MCF 10A (cell line): ENCODE data around the gene ACAA2. TPM values are rescaled to one million over a fixed set of nuclear protein-coding genes. Genes with fewer than 3 reads are reported as not detected.

ENCODE experiments used
- BruUV-seq: library from RNA; stranded (reverse); fragments of 400-500 nt; replicated peaks from 2 replicates; lab custom pipeline; 2021; lab: Mats Ljungman, UMichigan
- CTCF ChIA-PET: fragments of 300-600 bp; sonication (Branson Sonifier 250); formaldehyde crosslinking; extraction: SDS; loops from one replicate; lab custom pipeline; 2021; ENCODE audit warnings: antibody characterized with exemption, inconsistent platforms; lab: Yijun Ruan, JAX
- POLR2A ChIA-PET: fragments of 300-600, 350-650 bp; sonication (Branson Sonifier 250); formaldehyde crosslinking; extraction: SDS; loops from one replicate; lab custom pipeline; 2020; ENCODE audit warnings: antibody characterized with exemption, inconsistent platforms; lab: Yijun Ruan, JAX
- DNase-seq: peaks from one replicate; pipeline ENCODE4 v3.0.0-alpha.2; 2018; ENCODE audit not compliant: unreplicated experiment
- H3K27ac Mint-ChIP-seq: one replicate; pipeline ENCODE4 v1.8.0; 2022; ENCODE audit warnings: mild to moderate bottlenecking, low read depth, mixed read lengths; ENCODE audit not compliant: unreplicated experiment
- H3K27me3 Mint-ChIP-seq: one replicate; pipeline ENCODE4 v1.8.0; 2022; ENCODE audit warnings: mixed read lengths; ENCODE audit not compliant: insufficient read depth, unreplicated experiment
- H3K36me3 Mint-ChIP-seq: one replicate; pipeline ENCODE4 v1.8.0; 2022; ENCODE audit warnings: mild to moderate bottlenecking, moderate library complexity, mixed read lengths; ENCODE audit not compliant: insufficient read depth, unreplicated experiment
- H3K4me1 Mint-ChIP-seq: one replicate; pipeline ENCODE4 v1.8.0; 2022; ENCODE audit warnings: mixed read lengths; ENCODE audit not compliant: insufficient read depth, unreplicated experiment
- H3K4me3 Mint-ChIP-seq: one replicate; pipeline ENCODE4 v1.8.0; 2022; ENCODE audit warnings: mild to moderate bottlenecking, moderate library complexity, mixed read lengths; ENCODE audit not compliant: unreplicated experiment
- H3K9me3 Mint-ChIP-seq: one replicate; pipeline ENCODE4 v1.8.0; 2022; ENCODE audit warnings: mixed read lengths; ENCODE audit not compliant: unreplicated experiment
- CTCF ChIP-seq: fragments of 200-600 bp; IDR thresholded peaks from one replicate; pipeline ENCODE4 v1.8.0; 2022; ENCODE audit warnings: antibody characterized with exemption, mild to moderate bottlenecking; ENCODE audit not compliant: unreplicated experiment
- intact Hi-C: fragments of 100-400 bp; cut with micrococcal nuclease; formaldehyde crosslinking; loops from 2 replicates; pipeline ENCODE4 v1.14.1; 2022
- total RNA-seq: library from RNA; stranded (reverse); gene quantifications from 2 replicates; pipeline ENCODE4 v1.2.3, GENCODE V29; 2022

The ACAA2 gene
- total RNA-seq, 1 experiment from 2014 or later = 84.9 TPM

DNA sequence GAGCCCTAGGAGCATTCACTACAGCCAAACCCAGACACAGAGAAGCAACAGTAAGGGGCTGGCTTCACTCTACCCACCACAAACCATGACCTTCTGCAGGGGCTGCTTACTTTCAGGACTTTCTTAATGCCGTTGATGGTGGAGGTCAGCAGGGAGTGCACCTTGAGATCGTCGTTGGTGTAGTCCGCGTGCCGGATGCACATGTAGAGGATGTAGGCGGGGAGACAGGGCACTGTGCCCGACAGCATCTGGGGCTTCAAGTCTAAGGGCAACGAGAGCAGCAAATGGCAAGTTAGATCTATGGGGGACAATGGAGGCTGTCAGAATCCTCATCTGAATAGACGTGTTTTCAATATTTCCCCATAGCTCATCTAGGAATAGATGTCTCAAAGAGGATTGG is 29.8 kb upstream of the ACAA2 start:
- no peaks in the 10 kb centered on the region for H3K9me3 Mint-ChIP-seq
- no peak for DNase-seq
- H3K36me3 Mint-ChIP-seq = no peaks in the 10 kb centered on the region
- intact Hi-C loops = no loop called here
- H3K4me1 Mint-ChIP-seq = peaks cover 25% of the 10 kb centered on the region
- ChIA-PET POLR2A (interaction anchor here (0.5 to 3.1 kb wide), 2 partner anchors 31 to 280 kb away, joined by 3 to 13 read pairs; no protein-coding TSS in a partner anchor), CTCF (interaction anchor here (0.9 kb wide), 1 partner anchor 17 kb away, joined by 3 read pairs; no protein-coding TSS in a partner anchor)
- no peaks in the 10 kb centered on the region for H3K27me3 Mint-ChIP-seq
- TF ChIP-seq CTCF = no peak
- no peak overlapping the region for H3K4me3 Mint-ChIP-seq
- no peak overlapping the region for H3K27ac Mint-ChIP-seq
- no TSS peak for BruUV-seq

DNA sequence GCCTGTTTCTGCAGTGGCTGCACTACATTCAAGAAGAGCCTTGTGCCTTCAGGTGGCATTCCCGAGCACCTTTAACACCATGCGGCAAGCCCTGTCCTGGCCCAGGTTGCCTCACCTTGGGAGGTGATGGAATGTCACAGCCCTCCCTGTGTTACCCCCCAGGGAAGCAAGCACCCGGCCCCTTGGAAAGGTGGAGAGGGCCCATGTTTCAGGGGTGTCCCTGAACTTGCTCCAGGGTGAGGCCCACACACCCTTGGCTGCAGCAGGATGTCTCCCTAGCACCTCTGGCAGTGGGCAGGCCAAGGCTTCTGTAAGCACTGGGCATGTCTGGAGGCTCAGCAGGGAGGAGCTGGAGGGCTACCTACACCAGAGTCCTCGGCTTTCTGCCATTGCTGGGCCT is 29.3 kb upstream of the ACAA2 start:
- no peaks in the 10 kb centered on the region for H3K27me3 Mint-ChIP-seq
- no peak overlapping the region for H3K27ac Mint-ChIP-seq
- no peak for TF ChIP-seq CTCF
- H3K9me3 Mint-ChIP-seq = no peaks in the 10 kb centered on the region
- ChIA-PET POLR2A (interaction anchor here (0.5 to 3.1 kb wide), 2 partner anchors 31 to 280 kb away, joined by 3 to 13 read pairs; no protein-coding TSS in a partner anchor), CTCF (interaction anchor here (0.6 to 0.9 kb wide), 2 partner anchors 18 to 940 kb away, joined by 3 read pairs; no protein-coding TSS in a partner anchor)
- no peak overlapping the region for H3K4me3 Mint-ChIP-seq
- BruUV-seq = no TSS peak
- intact Hi-C loops = no loop called here
- H3K4me1 Mint-ChIP-seq = peaks cover 20% of the 10 kb centered on the region
- H3K36me3 Mint-ChIP-seq = no peaks in the 10 kb centered on the region
- no peak for DNase-seq

- H3K9me3 Mint-ChIP-seq = no peaks in the 10 kb centered on the region
- peaks cover 16% of the 10 kb centered on the region for H3K4me1 Mint-ChIP-seq
- no peaks in the 10 kb centered on the region for H3K36me3 Mint-ChIP-seq
- CTCF ChIA-PET = interaction anchor here (0.6 to 4.8 kb wide), 2 partner anchors 18 to 367 kb away, joined by 5 to 26 read pairs; no protein-coding TSS in a partner anchor
- H3K27me3 Mint-ChIP-seq = no peaks in the 10 kb centered on the region
- H3K27ac Mint-ChIP-seq = no peak overlapping the region
- POLR2A ChIA-PET = interaction anchor here (0.7 to 4.8 kb wide), 3 partner anchors 8 to 30 kb away, joined by 3 to 54 read pairs (median 13); no protein-coding TSS in a partner anchor
- no peak for DNase-seq
- no TSS peak for BruUV-seq
- TF ChIP-seq CTCF = no peak
- intact Hi-C loops = no loop called here
- H3K4me3 Mint-ChIP-seq = no peak overlapping the region
These were observed 28.2 kb upstream of the ACAA2 start for GRCh38 chr18:49841236-49842217.

DNA sequence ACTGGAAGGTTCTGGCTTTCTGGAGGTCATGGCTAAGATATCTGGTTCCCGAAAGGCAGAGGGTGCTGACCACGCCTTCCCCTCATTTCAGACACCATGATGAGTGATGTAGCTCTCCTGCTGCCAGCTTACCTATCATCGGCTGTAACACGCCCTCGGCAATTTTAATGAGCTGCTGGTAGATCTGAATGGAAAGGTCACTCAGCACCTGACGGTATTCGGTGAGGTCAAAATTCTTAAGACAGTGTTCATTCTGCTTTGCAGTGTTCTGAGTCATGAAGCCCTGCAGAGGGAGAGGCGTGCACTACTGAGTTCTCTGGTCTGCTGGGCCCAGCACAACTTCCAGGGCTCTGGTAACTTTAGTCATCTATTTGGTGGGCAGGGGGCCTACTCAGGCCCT is 25.7 kb upstream of the ACAA2 start:
- H3K4me3 Mint-ChIP-seq = no peak overlapping the region
- H3K9me3 Mint-ChIP-seq = no peaks in the 10 kb centered on the region
- no peaks in the 10 kb centered on the region for H3K36me3 Mint-ChIP-seq
- POLR2A ChIA-PET = interaction anchor here (0.7 to 4.8 kb wide), 10 partner anchors 8 to 867 kb away, joined by 3 to 84 read pairs (median 4); partner anchors contain the start of gene ACAA2
- CTCF ChIA-PET = interaction anchor here (0.7 to 4.8 kb wide), 3 partner anchors 21 to 50 kb away, joined by 3 to 26 read pairs (median 4); no protein-coding TSS in a partner anchor
- intact Hi-C loops = loop anchor here (1.0 kb wide), 1 partner anchor 25 kb away; no protein-coding TSS in a partner anchor
- DNase-seq = peak; percentile 83
- H3K27me3 Mint-ChIP-seq = no peaks in the 10 kb centered on the region
- H3K4me1 Mint-ChIP-seq = peaks cover 22% of the 10 kb centered on the region
- peak overlapping the region; percentile 77 for H3K27ac Mint-ChIP-seq
- TF ChIP-seq CTCF = no peak
- no TSS peak for BruUV-seq
